Stromal cell of bone marrow (primary cell): ENCODE data around the gene KDM5A.

Experiments
- DNase-seq: peaks from one replicate; pipeline ENCODE4 v3.0.0-alpha.2; 2012; ENCODE audit warnings: low read depth

KDM5A gene

DNA sequence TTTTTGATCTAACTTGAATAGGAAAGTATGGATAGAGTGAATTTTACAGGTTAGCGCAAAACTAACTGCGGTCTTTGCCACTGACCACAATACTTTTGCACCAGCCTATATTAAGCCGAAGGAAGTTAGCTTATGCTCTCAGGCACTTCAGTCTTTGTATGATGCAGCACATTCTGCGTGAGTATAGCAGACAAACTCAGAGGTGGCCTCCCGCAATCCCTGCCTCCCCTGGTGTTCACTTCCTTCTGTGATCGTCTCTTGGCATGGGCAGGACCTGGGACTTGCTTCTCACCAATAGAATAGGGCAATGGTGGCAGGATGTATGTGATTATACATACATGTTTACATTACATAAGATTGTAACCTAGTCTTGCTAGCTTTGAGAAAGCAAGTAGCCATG lies 116.2 kb downstream of the KDM5A start:
- no peak for DNase-seq

DNA sequence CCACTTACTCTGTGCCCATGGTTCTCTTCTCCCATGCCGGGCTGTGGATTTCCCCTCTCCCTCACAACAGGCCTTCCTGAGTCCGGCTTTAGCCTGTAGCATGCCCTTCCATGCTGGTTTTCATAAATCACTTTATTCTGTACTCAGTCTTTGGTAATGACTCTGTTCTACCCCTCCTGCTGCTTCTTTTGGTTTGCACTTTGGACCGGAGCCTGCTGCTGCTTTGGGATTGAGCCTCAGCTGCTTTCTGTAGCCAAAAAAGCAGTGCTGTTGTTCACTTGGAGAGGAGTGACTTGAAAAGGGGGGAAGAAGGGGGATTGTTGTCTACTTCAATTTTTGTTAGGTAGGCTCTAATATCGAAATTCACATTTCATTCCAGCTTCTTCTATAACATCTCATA lies 118.0 kb downstream of the KDM5A start:
- DNase-seq: no peak

DNA sequence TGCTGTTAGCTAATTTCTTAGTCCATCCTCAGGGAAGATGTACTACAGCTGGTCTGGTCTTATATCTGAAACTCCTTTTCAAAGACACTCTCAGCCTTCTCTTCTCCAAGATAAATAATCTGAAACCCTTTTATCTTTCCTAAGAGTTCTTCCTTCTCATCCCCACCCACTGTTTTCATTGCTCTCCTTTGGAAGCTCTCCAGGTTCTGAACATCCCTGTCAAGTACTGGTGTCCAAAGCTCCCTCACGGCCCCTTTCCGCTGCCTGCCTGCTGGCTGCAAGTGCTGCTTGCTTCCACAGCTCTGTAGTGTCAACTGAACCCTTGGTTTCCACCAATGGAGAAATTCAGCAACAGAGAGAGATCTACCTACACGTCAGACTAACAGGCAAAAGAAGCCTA lies 119.9 kb downstream of the KDM5A start:
- DNase-seq: no peak

DNA sequence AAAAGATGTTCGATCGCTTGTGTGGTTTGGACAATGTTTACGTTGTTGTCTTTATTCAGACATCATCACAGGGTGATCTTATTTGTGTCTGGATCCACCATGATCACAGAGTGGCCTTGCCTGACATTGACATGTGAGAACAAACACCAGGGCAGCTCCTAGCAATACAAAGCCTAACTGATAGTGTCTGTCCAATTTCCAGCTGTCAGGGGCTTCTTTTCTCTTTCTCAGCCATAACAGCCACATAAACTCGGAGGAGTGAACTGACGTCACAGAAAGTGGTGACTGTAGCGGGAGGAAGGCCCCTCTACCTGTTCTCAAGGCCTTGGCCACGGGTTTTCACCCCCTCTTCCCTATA lies 120.7 kb downstream of the KDM5A start:
- no peak for DNase-seq

DNA sequence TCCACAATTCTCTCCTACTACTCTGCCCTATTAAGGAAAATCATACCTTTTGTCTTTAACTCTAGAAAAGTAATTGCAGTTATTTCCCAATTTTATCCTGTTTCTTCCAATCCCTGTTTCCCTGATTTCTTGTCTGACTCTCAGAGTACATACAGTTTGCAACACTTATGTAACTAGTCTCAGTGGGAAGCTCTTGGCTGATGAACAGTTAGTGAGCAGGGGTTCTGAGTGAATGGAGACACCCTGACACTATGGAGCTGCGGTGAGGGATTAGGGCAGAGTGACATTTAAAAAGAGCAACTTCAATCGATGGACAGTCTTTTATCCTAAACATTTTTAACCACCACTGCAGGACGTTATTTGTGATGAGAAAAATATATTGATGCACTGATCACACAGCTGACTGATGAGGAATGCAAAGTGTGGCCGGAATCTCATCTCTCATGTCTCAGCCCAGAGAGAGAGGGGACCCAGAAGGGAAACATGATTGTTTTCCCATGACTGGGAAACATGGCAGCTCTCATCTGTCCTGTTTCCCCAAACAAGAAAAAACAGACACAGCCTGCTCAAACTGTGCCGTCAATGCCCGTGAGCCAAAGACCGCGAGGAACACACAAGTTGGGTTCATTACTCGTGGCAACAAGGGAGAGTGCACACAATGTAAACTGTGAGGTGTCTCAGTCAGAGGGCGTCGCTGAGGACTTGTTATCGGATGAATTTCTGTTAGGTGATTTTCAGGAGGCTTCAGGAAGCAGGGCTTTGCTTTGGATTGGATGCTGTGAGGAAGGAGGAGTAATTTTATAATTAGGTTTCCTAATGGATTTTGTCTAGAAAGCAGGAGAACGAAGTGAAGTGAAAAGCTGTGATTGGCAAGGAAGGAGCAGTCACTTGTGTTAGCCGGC lies 121.3 kb downstream of the KDM5A start:
- no peak for DNase-seq

DNA sequence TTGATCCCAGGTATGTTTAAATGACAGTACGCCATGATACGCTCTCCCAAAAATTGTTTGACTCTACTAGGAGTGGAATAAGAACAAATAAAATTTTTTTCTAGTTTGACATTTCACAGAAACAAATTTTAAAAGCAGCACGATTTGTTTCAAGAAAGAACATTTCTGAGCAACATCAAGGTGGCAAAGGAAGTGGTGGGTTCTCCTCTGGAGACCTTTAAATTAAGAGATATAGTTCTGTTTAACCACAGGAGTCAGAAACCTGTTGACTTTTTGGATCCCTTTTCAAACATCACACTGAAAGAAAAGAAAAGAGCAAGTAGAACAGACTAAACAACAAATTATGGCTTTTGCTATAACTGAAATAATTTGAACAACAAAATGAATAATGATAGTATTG lies 124.0 kb downstream of the KDM5A start:
- no peak for DNase-seq

DNA sequence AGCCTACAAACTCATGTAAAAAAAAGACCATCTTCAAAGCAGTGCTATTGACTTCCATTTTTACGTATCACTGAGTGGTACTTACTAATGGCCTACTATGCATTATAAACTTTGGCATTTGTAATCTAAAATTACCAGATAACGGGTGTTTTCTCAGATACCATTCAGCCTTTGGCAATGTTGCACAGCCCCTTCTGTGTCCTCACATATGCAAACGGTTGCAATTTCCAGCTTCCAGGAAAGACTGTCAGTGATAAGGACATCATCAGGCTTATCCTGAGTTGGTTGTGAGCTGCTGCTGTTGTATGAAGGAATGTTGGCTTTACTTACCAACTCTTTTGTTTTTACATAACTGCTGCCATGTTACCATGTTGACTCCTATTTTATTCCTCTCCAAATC lies 124.9 kb downstream of the KDM5A start:
- no peak for DNase-seq

DNA sequence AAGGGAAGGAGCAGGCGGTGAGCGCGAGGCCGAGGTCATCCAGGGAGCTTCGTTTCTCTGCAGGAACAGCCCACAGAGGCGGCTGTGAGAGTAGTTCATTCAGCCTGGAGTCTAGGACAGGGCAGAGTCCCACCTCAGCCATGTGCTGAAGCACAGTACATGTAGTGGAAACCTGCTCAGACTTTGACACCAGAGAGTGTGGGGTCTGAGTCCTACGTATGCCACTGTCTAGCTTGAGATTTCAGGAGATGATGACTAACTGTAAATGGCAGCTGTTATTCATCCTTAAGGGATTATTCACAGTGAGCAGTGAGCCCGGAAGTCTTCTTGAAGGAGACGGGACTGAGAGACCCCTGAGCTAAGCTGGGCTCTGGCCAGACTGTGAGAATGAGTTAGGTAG lies 125.5 kb downstream of the KDM5A start:
- no peak for DNase-seq

DNA sequence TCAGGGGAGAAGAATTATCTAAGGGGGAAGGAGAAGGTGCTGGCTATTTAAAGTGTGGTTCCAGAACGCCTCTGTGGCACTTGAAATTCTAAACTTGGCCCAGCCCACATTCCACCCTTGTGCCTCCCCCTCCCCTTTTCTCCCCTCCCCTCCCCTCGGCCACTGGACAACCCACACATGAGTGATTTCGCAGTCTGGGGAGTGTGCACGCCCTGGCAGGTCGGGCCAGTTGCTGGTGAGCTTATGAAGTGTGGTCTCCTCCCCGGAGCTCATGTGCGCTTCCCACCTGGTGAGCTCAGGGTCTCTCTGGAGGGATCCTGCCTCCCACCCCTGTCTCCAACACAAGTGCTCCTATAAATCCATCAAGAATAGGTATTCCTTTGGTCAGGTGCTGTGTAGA lies 126.3 kb downstream of the KDM5A start, which contains the start of gene SLC6A13:
TSS of gene SLC6A13 (minus strand) at position 20 of the 400 bp plus-strand sequence. CDS start 2,784 bp downstream, outside the sequence.
- no peak for DNase-seq

DNA sequence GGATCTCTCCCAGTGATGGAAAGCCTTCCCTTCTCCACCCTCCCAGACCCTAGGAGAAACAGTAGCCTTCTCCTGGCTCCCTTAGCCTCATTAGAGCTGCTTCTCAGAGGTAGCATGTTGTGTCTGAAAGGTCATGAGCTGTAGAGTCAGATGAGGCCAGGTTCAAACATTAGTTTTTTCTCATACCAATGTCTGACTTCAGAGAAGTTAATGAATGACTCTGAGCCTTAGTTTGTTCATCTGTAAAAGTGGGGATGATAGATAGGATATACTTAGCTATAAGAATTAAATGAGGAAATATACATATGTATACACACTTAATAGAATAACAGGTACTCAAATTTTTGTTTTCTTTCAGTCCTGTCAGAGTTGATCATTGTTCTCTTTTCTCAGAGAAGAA lies 127.0 kb downstream of the KDM5A start:
- no peak for DNase-seq

DNA sequence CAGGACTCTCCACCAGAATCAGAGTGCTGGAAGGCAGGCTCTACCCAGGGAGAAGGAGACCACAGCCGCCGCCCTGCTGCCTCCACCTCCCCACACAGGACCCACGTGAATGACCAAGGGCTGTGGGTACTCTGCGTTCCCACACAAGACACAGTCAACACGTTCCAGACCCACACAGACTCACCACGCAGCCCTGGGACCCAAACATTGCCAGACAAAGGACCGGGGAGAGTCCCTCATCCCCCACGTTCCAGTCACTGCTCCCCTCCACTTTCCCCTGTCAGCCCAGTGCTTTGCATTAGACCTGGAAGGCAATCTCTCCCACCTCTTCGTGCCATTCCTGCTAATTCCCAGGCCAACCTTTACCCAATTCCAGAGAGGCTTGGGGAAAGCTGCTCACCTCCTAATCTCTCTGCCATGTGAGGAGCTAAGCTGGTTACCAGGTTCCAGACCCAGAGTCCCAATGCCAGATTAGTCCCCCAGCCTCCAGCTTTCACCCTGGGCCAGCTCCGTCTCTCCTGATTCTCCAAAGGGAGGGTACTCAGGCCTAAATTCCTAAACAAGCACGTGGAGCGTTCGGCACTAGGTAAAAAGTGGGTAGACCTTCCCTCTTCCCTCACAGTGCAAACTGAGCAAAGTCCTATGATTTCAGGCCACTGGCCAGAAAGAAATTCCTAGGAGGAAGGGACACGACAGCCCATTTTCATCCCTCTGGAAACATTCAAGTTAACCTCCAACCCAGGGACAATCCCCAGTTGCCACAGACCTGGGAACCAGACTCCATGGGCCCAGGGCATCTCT lies 131.4 kb downstream of the KDM5A start:
- no peak for DNase-seq

DNA sequence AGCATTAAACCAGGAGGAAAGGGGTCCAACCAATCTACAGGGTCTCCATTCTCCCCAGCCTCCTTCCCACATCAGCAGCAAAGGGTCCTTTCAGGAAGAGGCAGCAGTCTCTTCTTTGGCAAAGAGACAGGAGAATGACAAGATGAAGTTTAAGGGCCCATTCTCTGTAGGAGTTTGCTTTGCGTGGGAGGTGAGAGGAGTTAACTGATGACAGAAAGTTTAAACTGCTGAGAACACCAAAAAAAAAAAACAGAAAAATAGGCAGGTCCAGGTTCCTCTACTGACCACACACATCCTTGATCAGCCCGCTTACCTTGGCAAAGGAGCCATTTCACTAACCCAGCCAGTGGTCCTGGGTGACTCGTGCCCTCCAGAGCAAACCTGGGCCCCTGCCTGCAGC lies 132.2 kb downstream of the KDM5A start:
- no peak for DNase-seq

DNA sequence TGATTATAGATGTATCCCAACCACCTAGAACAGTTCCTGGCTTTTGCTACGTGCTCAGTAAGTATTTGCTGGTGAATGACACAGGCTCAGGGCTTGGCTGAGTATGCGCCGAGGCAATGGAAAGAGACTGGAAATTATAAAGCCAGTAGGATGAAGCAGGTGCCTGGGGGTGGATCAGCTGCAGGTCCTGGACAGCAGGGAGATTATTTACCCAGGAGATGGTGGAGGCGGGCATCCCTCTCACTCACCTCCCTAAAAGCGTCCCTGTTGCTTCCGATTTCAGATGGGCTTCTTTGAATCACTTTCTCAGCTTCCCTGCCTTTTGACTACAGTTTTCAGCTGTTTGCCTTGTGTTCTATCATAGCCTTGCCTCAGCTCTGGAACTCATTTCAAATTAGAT lies 132.9 kb downstream of the KDM5A start:
- DNase-seq: no peak

DNA sequence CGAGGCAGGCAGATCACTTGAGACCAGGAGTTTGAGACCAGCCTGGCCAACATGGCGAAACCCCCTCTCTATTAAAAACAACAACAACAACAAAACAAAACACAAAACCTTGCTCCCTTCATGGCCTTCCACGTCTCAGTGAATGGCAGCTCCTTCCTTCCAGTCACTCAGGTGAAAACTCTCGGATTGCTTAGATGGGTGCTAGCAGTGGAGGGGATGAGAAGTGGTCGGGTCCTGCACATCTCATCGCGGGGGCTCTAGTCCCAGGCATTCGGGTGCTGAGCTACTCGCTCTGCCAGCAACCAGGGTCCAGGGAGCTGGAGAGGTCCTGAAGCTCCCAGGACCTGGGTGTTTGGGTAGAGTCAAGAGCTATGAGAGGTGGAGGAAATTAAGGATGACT lies 134.2 kb downstream of the KDM5A start:
- no peak for DNase-seq

DNA sequence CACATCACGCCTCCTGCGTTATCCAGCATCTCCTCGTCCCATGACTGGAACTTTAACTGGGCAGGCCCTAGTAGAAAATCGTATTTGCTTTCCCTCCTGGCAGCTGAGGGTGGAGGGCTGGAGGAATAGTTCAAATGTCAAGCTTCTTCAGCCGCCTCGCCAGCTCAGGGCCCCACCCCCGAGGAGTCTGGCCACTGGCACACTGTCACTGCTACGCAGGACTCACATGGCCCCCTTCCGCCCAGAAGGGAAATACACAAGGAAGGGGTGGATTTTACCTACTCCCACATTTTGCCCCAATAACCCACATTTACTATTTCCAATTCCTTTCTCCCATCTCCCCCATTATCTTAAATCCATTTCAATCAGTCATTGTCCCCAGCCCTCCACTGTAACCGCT lies 135.1 kb downstream of the KDM5A start:
- DNase-seq: no peak

DNA sequence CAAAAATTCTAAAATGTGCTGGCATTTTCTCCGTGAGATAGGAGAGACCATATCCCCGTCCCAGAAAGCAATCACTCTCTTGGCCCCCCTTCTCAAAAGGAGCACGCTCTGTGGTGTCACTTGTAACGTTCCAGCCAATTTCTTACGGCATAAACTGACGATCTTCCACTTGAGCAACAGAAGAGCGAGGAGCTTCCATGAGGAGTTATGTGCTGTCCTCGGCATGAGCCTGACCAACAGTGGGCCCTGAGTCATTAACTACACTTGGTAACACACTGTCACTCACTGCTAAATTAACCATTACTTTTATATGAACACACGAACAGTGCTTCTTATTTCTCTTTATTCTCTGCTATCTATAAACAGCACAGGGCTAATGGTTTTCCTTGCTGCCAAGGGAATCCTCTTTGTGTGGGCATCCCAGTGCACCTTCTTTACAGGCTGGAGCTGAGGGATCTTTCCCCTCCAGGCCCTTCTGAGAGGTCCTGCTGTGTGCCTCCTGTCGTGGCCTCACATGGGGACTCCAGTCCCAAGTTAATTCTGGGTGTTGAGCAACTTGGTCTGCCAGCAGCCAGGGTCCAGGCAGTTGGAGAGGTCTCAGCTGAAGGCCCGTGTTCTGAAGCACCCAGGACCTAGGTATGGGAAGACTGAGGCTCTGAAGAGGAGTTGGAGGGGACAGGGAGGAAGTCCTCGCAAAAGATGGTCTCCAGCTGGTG lies 135.8 kb downstream of the KDM5A start:
- DNase-seq: no peak

DNA sequence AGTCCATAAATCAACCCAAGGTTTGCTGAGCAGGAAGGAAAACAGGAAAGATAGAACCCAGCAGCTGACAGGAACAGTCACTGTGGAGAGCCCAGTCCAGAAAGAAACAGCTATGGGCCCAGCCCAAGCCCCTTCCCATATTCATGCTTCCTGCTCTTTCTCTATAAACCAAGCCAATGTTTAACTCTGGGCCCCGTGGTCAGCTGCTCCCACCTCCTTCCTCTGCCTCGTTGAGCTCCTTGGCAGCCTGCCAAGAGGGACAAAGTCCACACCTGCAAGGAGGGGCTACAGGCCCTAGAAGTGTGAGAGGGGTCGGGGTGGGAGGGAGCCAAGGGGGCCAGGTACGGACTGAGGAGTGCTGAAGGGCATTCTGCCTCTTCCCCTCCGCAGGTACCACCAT lies 136.5 kb downstream of the KDM5A start:
- no peak for DNase-seq

DNA sequence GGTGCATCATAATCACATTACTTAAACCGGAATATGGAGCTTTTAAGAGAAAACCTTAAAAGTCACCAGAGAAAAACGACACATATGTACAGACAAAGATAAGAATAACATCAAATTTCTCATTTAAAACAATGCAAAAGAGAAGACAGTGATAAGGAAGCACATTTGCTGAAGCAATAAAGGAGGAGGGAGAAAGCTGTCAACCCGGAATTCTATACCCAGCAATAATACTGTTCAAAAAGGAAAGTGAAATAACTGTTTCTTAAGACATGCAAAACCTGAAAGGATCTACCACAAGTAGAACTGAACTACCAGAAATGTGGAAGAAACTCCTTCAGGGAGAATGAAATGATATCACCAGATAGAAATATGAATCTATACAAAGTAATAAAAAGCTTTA lies 141.8 kb downstream of the KDM5A start:
- no peak for DNase-seq

DNA sequence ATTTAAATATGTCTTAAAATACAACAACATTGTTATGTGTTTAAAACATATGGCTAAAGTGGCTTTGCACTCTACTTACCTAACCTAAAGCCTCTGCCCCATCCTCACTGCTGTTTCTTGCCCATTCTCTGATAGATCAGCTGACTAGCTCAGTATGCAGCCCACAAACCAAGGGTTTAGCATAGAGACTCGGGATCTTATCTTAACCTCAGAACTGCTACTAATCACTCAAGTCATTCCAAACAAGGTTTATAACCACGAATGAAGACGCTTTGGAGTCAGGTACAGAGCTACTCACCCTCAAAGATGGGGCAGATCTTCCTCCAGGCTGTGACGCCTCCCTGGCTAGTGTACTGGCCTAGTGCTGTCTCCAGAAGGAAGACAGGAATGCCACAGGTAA lies 145.7 kb downstream of the KDM5A start:
- no peak for DNase-seq

DNA sequence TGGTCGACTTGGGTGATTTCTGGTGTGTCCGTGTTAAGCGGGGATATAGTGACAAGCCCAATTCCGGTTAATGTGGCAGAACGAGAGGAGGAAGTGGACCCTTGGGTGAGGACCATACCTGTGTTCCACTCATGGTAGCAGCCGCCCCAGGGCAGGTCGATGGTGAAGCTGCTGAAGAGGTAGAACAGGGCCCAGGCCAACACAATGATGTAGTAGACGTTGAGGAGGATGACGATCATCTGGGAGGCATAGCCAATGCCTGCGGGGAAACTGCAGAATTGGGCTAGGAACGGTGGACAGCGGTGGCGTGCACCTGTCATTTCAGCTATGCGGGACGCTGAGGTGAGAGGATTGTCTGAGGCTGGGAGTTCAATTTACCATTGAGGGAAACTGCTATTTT lies 146.6 kb downstream of the KDM5A start:
- DNase-seq: no peak

DNA sequence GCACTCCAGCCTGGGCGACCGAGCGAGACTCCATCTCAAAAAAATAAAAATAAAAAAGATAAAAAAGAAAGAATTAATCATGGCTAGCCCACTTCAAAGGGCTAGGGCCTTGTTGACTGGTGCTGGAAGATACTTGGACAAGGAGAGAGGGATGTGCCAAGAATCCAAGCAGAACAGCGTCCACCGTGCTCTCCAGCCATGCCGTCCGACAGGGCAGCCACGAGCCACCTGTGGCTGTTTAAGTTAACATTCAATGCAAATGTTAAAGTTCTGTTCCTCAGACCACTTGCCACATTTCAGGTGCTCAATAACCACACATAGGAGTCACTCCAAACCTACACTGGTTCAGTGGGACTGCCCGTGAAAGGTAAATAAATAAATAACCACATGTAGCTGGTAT lies 147.9 kb downstream of the KDM5A start:
- DNase-seq: no peak

DNA sequence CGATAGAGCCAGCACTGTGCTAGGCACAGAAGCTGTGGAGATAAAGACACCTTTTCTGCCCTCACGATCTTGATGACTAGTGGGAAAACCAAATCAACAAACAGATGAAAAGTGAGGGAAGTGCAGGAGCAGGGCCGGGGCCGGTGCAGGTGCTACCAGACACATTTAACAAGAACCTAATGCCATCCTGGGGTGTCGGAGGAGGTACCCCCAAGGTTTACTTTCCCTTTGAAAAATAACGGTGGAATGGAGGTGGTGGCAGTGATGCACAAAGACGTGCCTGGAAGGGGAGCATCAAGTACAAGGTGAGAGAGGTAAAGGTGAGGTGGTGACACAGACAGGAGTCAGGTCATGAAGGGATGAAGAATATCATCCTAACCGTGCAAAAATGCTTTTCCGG lies 148.6 kb downstream of the KDM5A start:
- no peak for DNase-seq
